Right ventricle myocardium inferior (tissue), 1 donor: ENCODE results near the gene NVL. TPM values are rescaled to one million over a fixed set of nuclear protein-coding genes. Genes with fewer than 3 reads are reported as not detected.
"Not testable (repeated sequence)": the region's sequence is repeated elsewhere in the genome, so short reads cannot be mapped to it uniquely, and the experiment has no call there.

Source experiments
- ATAC-seq: fragments of 200-7000 bp; cut with Tn5 transposase; one replicate; pipeline ENCODE4 v1.9.1; 2020; ENCODE audit warnings: mild to moderate bottlenecking, moderate library complexity
- DNase-seq: peaks from one replicate; pipeline ENCODE4 v3.0.0; 2021; ENCODE audit errors: missing footprints
- intact Hi-C: fragments of 100-400 bp; cut with DNase I; formaldehyde crosslinking; loops from one replicate; pipeline ENCODE4 v1.11.0; 2022
- total RNA-seq: library from RNA; stranded (reverse); fragmentation: NEBNext Ultra II Directional; extraction: Animal tissue kit (Norgen Biotek cat#: 25700); gene quantifications from one replicate; pipeline ENCODE4 v1.2.1, GENCODE V29; 2021
- donor health status: DM: no; HTN: yes; CAD: no; lungs with severe emphysema.

Gene NVL
- total RNA-seq, 1 donor from 2014 or later: 8.3 TPM

GRCh38 chr1:224213438-224214119 is 116.4 kb downstream of the NVL start:
- ATAC-seq: no peak
- DNase-seq: no peak
- intact Hi-C loops: no loop called here

DNA sequence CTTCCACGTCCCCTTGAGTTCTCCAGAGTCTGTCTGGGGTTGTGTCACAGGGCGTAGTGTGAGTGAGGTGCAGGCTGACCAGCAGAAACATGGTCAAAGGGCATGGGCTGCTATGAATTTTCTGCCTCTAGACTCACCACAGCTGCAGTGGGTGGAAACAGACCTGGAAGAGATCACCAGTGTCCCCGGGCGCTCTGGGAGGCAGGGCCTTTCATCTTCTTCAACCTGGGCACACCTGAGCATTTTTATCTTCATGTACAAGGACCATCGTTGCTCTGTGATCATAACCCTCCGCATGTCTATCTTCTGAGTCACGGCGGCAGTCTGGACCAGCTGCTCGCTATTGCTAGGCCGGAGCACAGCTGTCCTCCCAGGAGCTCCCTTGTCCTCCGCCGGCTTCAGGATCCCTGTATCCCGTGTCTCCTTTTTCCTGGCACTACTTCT is 117.3 kb downstream of the NVL start:
- DNase-seq (no peak), ATAC-seq (no peak)
- intact Hi-C loops: no loop called here

DNA sequence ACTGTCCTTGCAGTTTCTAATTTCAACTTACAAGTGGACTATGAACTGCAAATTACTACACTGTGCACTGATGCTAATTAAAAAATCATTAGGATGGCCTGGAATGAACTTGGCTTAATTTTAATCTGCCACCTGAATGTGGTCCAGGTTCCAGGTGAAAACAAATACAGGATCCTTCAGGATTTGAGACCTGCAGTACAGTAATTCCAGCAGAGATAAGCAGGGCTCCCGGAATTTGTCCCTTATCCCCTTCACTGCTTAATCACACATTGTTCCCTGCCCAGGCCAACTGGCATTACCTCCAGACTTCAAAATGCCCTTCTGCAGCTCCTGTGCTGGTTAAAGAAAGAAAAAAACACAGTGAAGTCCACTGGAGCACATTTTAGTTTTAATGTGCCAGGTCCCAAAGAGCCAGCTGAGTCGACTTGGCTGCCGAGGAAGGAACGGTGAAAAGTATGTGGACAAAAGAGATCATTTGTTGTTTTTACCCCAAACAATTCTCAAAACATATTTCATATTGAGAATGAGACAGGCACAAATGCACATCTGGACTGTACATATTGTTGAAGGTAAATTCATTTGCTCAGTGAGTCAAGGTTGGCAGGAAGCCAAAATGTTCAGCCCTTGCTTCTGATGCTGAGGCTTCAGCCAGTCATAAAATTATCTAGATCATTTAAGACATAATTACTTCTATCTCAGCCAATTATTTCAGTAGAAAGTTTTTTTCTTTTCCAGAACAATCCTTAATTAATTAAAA is 118.6 kb downstream of the NVL start:
- intact Hi-C loops: no loop called here
- DNase-seq (no peak), ATAC-seq (peak; percentile 77)

GRCh38 chr1:224205931-224206538 is 123.9 kb downstream of the NVL start:
- intact Hi-C loops, ATAC-seq, DNase-seq: not testable (repeated sequence)

DNA sequence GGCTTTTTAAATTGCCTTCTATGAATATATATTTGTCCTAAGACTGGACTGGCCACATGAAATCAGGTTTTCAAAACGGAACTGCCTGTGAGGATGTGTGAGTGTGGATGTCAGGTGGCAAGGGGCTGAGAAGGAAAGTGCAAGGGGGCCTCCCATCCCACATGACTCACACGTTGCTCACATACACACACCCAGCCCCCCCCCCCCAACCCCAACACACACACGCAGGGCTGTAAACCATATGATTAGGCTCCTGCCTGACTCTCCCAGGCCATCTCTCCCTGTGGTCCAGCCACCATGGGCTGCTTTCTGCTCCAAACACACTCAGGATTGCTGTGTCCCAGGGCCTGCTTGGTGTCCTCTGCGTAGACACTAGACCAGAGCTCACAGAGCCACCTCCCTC is 124.5 kb downstream of the NVL start:
- ATAC-seq (peak; percentile 30), DNase-seq (no peak)
- intact Hi-C loops: no loop called here

GRCh38 chr1:224203243-224204016 is 126.5 kb downstream of the NVL start:
- DNase-seq (no peak), ATAC-seq (peak; percentile 66)
- intact Hi-C loops: no loop called here

GRCh38 chr1:224201853-224202252 is 128.1 kb downstream of the NVL start:
- DNase-seq: no peak
- intact Hi-C loops: no loop called here
- ATAC-seq: no peak

GRCh38 chr1:224201383-224201782 is 128.6 kb downstream of the NVL start:
- ATAC-seq: no peak
- intact Hi-C loops: no loop called here
- DNase-seq: no peak

DNA sequence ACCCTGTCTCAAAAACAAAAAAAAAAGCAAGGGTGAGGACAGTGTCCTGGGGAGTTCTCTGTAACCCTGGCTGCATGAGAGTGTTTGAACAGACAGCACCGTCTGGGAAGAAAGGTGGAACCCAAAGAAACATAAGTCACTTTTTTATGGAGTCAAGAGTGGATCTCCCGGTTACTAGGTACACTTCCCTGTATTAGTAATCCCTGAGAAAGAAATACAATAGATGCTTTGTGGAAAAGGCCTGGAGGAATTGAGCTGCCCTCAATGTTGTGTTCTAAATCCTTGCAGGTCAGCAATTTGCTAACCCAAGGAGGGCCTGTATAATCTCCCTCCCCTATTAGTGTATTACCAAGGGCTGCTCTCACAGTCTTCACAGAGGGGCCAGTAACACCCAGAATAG is 130.3 kb downstream of the NVL start:
- ATAC-seq (no peak), DNase-seq (no peak)
- intact Hi-C loops: no loop called here

- no peak for DNase-seq
- intact Hi-C loops: no loop called here
- ATAC-seq: no peak
Observed at GRCh38 chr1:224198572-224198971, 131.4 kb downstream of the NVL start.

DNA sequence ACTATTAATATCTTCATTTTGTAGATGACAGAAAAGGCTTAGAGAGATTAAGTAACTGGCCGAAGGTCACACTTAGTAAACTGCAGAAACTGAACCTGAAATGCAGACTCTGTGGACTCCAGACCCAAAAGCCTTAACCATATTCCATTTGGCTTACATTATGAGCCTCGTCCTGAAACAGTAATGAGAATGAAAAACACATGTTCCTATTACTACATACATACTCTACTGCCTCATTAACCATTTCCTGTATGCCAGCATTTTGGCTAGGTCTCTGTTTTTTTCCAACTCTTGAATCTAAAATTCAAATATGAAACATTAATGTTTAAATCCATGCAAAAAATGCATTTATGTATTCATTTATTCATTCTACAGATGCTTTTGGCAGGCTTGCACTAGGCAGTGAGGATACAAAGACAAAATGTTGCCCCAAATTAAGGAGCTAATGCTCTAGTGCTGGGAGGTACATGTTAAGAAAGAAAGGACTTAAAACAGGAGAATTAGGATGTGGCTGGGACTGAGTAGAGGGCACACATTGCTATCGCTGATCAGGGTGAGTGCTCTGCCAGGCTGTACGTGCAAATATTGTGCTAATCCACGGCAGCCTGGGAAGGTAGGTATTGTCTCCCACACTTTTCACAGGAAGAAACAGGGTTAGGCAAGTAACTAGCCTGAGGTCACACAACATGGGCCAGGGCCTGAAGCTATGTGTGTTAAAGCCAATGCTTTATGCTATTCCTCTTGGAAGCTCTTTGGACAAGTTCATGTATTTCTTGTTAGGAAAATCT is 133.0 kb downstream of the NVL start:
- no peak for ATAC-seq
- intact Hi-C loops: no loop called here
- DNase-seq: no peak

DNA sequence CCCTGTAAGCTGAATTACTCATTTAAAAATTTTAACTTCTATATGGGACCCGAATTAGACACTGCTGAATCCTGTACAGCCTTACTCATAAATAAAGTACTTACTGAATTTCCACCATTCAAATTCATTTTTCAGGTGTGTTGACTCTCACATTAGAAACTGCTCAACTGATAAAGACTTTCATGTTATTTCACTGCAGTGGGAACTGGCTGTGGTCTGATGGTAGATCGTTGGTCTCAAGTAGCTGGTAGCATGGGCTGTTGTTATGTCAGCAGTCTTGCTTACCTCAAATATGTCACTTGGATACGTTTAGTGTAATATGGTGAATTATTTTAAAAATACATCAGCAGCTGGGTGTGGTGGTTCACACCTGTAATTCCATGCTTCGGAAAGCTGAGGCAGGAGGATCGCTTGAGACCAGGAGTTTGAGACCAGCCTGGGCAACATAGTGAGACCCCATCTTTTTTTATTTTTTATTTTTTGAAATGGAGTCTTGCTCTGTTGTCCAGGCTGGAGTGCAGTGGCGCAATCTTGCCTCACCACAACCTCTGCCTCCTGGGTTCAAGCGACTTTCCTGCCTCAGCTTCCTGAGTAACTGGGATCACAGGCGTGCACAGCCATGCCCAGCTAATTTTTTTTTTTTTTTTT is 136.5 kb downstream of the NVL start:
- no peak for ATAC-seq
- no peak for DNase-seq
- intact Hi-C loops: no loop called here

- DNase-seq: no peak
- intact Hi-C loops: no loop called here
- ATAC-seq: no peak
Observed at GRCh38 chr1:224192082-224192788, 137.7 kb downstream of the NVL start.

- no peak for ATAC-seq
- intact Hi-C loops: no loop called here
Observed at GRCh38 chr1:224189561-224189960, 140.4 kb downstream of the NVL start.

DNA sequence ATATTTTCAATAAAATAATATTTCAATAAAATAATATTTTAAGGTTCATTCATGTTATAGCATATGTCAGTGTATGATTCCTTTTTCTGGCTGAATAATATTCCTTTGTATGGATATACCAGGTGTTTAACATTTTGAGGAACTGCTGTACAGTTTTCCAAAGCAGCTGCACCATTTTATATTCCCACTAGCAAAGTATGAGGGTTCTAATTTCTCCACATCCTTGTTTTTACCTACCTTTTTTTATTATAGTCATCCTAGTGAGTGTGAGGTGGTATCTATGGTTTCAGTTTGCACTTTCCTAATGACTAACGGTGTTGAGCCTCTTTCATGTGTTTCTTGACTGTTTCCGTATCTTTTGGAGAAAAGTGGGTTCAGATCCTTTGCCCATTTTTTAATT is 141.7 kb downstream of the NVL start:
- DNase-seq (no peak), ATAC-seq (no peak)
- intact Hi-C loops: no loop called here

More at GRCh38 chr1:224189561-224189960, 140.4 kb downstream of the NVL start:
- DNase-seq: no peak

GRCh38 chr1:224185208-224185607 is 144.8 kb downstream of the NVL start:
- DNase-seq (no peak), ATAC-seq (no peak)
- intact Hi-C loops: no loop called here

- peak; percentile 81 for DNase-seq
- peak; percentile 76 for ATAC-seq
- intact Hi-C loops: loop anchor here (5.0 kb wide), 1 partner anchor 149 kb away; the partner anchor contains the start of gene NVL
Observed at GRCh38 chr1:224183591-224184312, 146.2 kb downstream of the NVL start.
